ENCODE data around the gene KCTD6.

KCTD6 gene

GRCh38 chr3:58487140-58487886 is 4.6 kb upstream of the KCTD6 start:
- DNase-seq, result no peak

- no peak for DNase-seq
Measured at GRCh38 chr3:58488967-58489366, 2.9 kb upstream of the KCTD6 start.

GRCh38 chr3:58490860-58491501 is 915 bp upstream of the KCTD6 start:
- no peak for DNase-seq

GRCh38 chr3:58492494-58492905 is 604 bp downstream of the KCTD6 start:
- DNase-seq, result no peak

GRCh38 chr3:58494107-58494506 is 2.2 kb downstream of the KCTD6 start:
- DNase-seq, result no peak

- DNase-seq, result peak in 1 of 2 experiments; percentile 7
Measured at GRCh38 chr3:58495101-58495500, 3.2 kb downstream of the KCTD6 start.

GRCh38 chr3:58496206-58496857 is 4.4 kb downstream of the KCTD6 start:
- no peak for DNase-seq

- DNase-seq, result peak; percentile 19 to 79
Measured at GRCh38 chr3:58497097-58497496, 5.2 kb downstream of the KCTD6 start.

GRCh38 chr3:58502872-58503271 is 11.0 kb downstream of the KCTD6 start:
- DNase-seq, result no peak

GRCh38 chr3:58507356-58508078 is 15.6 kb downstream of the KCTD6 start:
- no peak for DNase-seq

GRCh38 chr3:58508437-58508836 is 16.5 kb downstream of the KCTD6 start:
- DNase-seq, result no peak

- DNase-seq, result no peak
Measured at GRCh38 chr3:58514405-58514804, 22.5 kb downstream of the KCTD6 start.

GRCh38 chr3:58518291-58518789 is 26.4 kb downstream of the KCTD6 start:
- DNase-seq, result no peak

GRCh38 chr3:58519668-58520402 is 27.9 kb downstream of the KCTD6 start:
- DNase-seq, result no peak

- no peak for DNase-seq
Measured at GRCh38 chr3:58520403-58521335, 28.8 kb downstream of the KCTD6 start.

GRCh38 chr3:58521336-58521670 is 29.4 kb downstream of the KCTD6 start:
- DNase-seq, result no peak

- DNase-seq, result peak; percentile 71 to 90
Measured at GRCh38 chr3:58521917-58522631, 30.2 kb downstream of the KCTD6 start.

- no peak for DNase-seq
Measured at GRCh38 chr3:58522759-58523425, 31.0 kb downstream of the KCTD6 start.

- no peak for DNase-seq
Measured at GRCh38 chr3:58524326-58524888, 32.5 kb downstream of the KCTD6 start.

GRCh38 chr3:58526515-58526957 is 34.6 kb downstream of the KCTD6 start:
- no peak for DNase-seq
